ENCODE data around the gene TCFL5.

DNA sequence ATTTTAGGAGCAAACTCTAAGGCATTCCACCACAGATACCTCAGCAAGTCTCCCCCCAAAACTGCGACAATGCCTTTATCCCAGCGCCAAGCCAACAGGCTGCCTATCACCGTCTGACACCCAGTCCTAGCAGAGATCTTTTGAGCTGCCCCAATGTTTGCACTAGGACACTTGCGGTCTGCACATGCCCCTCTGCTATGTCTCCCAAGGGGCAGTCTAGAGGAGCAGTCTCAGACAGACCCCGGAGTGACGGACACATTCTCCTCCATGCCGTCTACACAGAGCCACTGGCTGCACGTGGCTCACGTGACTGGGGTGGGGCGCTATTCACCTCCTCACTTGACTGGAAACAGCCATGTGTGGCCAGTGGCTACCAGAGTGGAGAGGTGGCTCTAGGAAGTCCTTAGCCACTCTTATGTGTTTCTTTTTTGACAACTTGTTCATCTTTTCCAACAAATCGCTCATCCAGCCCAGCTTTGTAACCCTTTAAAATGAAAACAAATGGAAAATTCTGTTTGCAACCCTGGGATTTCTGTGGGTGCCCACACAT lies 48.7 kb upstream of the TCFL5 start:
- TF ChIP-seq POLR2AphosphoS5 (IDR thresholded peaks at IDR 0.05; ENCODE audit: borderline replicate concordance, low read depth, low read length) (no peak), EZH2 (IDR thresholded peaks at IDR 0.05) (no peak)
